GM04504 (cell line): ENCODE measurements around the gene SHROOM3.
"Not testable (repeated sequence)": the region's sequence is repeated elsewhere in the genome, so short reads cannot be mapped to it uniquely, and the experiment has no call there.

Experiments used
- DNase-seq: peaks from one replicate; pipeline ENCODE4 v3.0.0-alpha.2; 2012; ENCODE audit warnings: low read depth

The SHROOM3 gene

GRCh38 chr4:76594173-76594572 lies 159.1 kb downstream of the SHROOM3 start:
- DNase-seq: no peak

- no peak for DNase-seq
Measured at GRCh38 chr4:76595435-76595834, 160.4 kb downstream of the SHROOM3 start.

- no peak for DNase-seq
Measured at GRCh38 chr4:76596713-76597112, 161.7 kb downstream of the SHROOM3 start.

GRCh38 chr4:76597423-76597979 lies 162.5 kb downstream of the SHROOM3 start:
- DNase-seq: no peak

- no peak for DNase-seq
Measured at GRCh38 chr4:76600447-76600846, 165.4 kb downstream of the SHROOM3 start.

GRCh38 chr4:76601791-76602190 lies 166.8 kb downstream of the SHROOM3 start:
- no peak for DNase-seq

GRCh38 chr4:76605099-76605563 lies 170.1 kb downstream of the SHROOM3 start:
- DNase-seq: peak; percentile 90

- DNase-seq: no peak
Measured at GRCh38 chr4:76606645-76607265, 171.7 kb downstream of the SHROOM3 start.

GRCh38 chr4:76607266-76607799 lies 172.3 kb downstream of the SHROOM3 start:
- DNase-seq: peak; percentile 94

GRCh38 chr4:76607846-76608245 lies 172.8 kb downstream of the SHROOM3 start:
- DNase-seq: no peak

- DNase-seq: not testable (repeated sequence)
Measured at GRCh38 chr4:76608549-76608948, 173.5 kb downstream of the SHROOM3 start.

- no peak for DNase-seq
Measured at GRCh38 chr4:76610751-76611547, 175.9 kb downstream of the SHROOM3 start.

GRCh38 chr4:76611616-76612207 lies 176.7 kb downstream of the SHROOM3 start:
- no peak for DNase-seq

- DNase-seq: peak; percentile 83
Measured at GRCh38 chr4:76614589-76614988, 179.6 kb downstream of the SHROOM3 start.

- peak; percentile 28 for DNase-seq
Measured at GRCh38 chr4:76615999-76616398, 181.0 kb downstream of the SHROOM3 start.

GRCh38 chr4:76616526-76616925 lies 181.5 kb downstream of the SHROOM3 start:
- DNase-seq: no peak

- DNase-seq: no peak
Measured at GRCh38 chr4:76620723-76621468, 185.9 kb downstream of the SHROOM3 start.

GRCh38 chr4:76622126-76622525 lies 187.1 kb downstream of the SHROOM3 start:
- no peak for DNase-seq

GRCh38 chr4:76622717-76623116 lies 187.7 kb downstream of the SHROOM3 start:
- no peak for DNase-seq

GRCh38 chr4:76623217-76624045 lies 188.4 kb downstream of the SHROOM3 start:
- DNase-seq: no peak

GRCh38 chr4:76624241-76624681 lies 189.2 kb downstream of the SHROOM3 start:
- DNase-seq: peak; percentile 95
